Left ventricle myocardium superior (tissue), 1 donor: ENCODE results near the gene TWIST2. TPM values are rescaled to one million over a fixed set of nuclear protein-coding genes. Genes with fewer than 3 reads are reported as not detected.

ENCODE experiments used
- ATAC-seq: fragments of 200-7000 bp; cut with Tn5 transposase; one replicate; pipeline ENCODE4 v1.9.1; 2020; ENCODE audit warnings: mild to moderate bottlenecking, moderate library complexity
- DNase-seq: peaks from one replicate; pipeline ENCODE4 v3.0.0-alpha.2; 2020
- intact Hi-C: fragments of 100-400 bp; cut with micrococcal nuclease; formaldehyde crosslinking; loops from one replicate; pipeline ENCODE4 v1.11.0; 2022
- total RNA-seq: library from RNA; stranded (reverse); fragmentation: NEBNext Ultra II Directional; extraction: Animal tissue kit (Norgen Biotek cat#: 25700); gene quantifications from one replicate; pipeline ENCODE4 v1.2.1, GENCODE V29; 2021
- donor health status: DM: no; HTN: yes; CAD: no; lungs with severe emphysema.

TWIST2 gene
- total RNA-seq, 1 donor from 2014 or later, result 2.6 TPM

DNA sequence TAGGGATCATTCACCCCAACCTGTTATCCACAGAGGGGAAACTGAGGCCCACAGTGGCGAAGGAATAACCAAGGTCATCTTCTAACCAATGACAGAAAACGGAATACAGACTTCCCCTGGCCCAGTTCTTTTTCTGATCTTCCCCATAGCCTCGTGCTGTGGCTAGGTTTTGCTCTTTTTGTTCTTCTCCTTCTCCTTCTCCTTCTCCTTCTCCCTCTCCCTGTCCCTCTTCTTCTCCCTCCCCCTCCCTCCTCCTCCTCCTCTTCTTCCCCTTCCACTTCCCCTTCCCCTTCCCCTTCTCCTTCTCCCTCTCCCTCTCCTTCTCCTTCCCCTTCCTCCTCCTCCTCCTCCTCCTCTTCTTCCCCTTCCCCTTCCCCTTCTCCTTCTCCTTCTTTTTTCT lies 12.9 kb upstream of the TWIST2 start:
- intact Hi-C loops, result no loop called here

DNA sequence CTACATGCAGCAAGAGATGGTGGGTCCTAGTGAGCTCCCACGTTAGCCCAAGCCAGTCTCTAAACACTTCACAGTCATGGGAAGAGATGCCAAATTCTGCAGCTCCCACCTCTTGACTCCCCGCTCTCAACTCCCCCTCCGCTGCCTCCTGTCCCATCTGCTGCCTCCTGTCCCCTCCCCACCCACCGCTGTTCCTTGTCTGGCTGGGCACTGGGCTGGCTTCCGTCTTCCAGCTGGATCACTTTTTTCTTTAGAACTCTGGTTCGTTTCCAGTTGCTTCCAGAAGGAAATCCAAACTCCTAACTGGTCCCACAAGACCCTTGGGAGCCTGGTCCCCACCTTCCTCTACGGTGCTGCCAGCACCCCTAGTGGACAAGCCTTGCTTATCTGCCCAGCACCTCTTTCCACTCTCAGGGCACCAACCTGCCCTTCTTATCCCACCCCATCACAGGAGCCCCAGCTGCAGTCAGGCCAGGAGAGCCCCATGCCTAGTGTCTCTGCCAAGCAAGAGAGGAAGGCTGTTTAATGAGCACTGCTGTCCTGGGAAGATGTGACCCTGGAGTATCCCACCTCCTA lies 12.1 kb upstream of the TWIST2 start:
- intact Hi-C loops, result no loop called here
- ATAC-seq (no peak), DNase-seq (no peak)

More for the DNA sequence above, 12.9 kb upstream of the TWIST2 start:
- ATAC-seq, result no peak
- no peak for DNase-seq

- DNase-seq (no peak), ATAC-seq (no peak)
- intact Hi-C loops, result no loop called here
Measured at GRCh38 chr2:238838786-238839327, 9.0 kb upstream of the TWIST2 start.

DNA sequence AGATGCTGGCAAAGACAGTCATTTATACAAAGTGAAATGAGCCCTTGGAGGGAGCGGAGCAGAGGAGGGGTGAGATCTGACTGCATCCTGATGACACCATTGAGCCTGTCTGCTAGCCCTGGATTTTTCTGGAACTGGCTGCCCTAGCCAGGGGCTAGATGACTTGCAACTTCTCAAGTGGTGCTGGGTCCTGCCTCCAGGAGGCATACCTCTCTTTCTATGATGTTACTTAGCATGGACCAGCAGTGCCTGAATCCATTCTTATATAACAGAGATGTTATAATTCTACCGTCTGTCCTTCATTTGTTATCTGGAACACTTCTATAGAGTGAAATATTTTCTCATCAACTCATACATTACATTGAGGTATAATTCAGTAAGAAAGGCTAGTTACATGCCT lies 8.5 kb upstream of the TWIST2 start:
- ATAC-seq, result no peak
- intact Hi-C loops, result no loop called here
- no peak for DNase-seq

GRCh38 chr2:238841542-238842164 lies 6.2 kb upstream of the TWIST2 start:
- ATAC-seq, result no peak
- no peak for DNase-seq
- intact Hi-C loops, result no loop called here

DNA sequence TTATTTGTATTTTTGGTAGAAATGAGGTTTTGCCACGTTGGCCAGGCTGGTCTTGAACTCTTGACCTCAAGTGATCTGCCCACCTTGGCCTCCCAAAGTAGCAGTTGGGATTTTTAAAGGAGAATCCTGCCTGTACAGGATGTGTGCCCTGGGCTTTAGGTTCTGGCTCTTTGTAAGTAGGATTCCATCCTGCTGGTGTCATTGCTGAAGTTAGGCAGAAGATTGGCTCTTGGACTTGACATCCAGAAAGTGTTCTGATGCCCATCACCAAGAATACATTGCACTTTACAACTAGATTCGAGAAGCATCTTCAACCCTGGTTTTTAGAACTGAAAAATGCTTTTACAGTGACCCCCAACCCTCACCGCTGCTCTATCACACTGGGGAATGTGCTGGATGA lies 4.4 kb upstream of the TWIST2 start:
- intact Hi-C loops, result no loop called here
- ATAC-seq (no peak), DNase-seq (no peak)

GRCh38 chr2:238845583-238846377 lies 2.1 kb upstream of the TWIST2 start:
- DNase-seq (no peak), ATAC-seq (no peak)
- intact Hi-C loops, result no loop called here

DNA sequence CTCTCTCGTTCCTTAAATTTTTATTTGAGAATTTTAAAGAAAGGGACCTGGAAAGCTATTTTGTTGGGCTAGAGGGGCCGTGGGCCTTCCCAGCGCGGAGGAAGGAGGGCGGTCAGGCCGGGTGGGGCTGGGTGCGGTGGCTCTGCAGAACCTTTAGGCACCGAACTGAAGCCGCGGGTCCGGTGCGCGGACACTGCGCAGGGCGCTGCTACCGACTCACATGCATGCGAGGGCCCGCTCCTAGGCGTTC lies 1.6 kb upstream of the TWIST2 start:
- ATAC-seq, result peak; percentile 30
- DNase-seq, result no peak
- intact Hi-C loops, result no loop called here

DNA sequence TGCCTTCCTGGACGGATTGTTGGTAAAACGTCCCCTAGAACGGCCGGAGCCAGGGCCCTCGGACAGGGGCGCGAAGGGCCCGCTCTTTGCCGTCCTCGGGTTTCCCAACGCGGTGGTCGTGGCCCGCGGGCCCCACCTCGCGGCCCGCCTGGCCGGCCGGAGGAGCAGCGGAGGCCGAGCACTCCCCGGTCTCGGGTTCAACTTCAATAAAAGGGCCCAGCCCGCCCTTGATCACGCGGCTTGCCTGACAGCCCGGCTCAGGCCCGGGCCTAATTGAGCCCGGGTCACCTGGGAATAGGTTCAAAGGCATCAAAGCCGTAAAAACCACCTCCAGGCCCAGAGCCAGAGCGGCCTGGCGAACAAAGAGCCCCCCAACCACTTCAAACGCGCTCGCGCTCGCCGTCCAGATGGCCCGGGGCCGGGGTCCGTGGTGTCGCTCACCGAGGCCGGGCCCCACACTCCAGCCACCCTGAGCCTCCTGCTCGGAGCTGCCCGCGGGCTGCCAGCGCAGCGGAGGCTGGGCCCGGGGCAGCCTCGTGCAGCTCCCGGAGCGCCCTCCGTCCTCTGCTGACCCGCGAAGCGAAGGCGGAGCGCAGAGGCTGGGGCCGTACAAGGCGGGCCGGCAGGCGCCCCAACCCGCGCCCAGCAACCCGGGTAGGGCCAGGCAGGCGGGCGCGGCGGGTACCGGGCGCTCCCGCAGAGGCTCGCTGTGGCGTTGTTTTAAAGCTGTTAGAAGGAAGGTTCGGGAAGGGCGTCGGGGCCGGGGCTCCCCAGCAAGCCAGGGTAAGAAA lies 1.1 kb upstream of the TWIST2 start:
- DNase-seq (peak; percentile 53), ATAC-seq (peak; percentile 81)
- intact Hi-C loops, result no loop called here

DNA sequence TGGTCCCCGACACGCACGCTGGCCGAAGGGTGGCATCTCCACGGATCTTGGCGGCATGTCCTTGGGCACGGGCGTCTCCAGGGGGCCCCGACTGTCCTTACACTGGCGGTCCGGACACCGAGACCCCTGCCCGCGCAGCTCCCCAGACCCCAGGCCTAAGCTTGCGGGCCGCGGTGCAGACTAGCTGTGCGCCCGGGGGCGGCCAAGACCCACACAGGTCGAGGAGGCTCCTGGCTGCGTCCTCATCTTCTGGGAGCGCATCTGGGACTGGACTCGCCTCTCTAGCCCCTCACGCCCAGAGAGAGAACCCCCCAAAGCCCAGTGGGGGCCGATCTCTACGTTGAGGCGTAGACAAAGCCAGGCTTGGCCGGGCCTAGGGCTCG lies 475 bp upstream of the TWIST2 start:
- intact Hi-C loops, result no loop called here
- DNase-seq, result no peak
- peak; percentile 16 for ATAC-seq

DNA sequence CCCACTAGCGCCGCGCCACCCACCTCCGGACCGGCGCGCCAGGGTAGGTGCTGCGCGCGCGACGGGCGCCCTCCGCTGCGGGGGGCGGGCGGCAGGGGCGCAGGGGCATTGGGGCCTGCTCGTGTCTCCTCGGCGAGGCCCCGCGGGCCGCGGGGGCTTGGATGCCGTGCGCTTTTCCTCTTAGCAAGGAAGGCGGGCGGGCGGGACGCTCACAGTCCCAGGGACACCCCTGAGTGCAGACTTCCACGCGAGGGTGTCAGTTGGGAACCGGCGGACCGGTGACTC lies 748 bp downstream of the TWIST2 start:
- ATAC-seq, result no peak
- DNase-seq, result no peak
- intact Hi-C loops, result no loop called here

- no peak for ATAC-seq
Measured at GRCh38 chr2:238848976-238849853, 1.3 kb downstream of the TWIST2 start.

GRCh38 chr2:238850091-238850490 lies 2.2 kb downstream of the TWIST2 start:
- ATAC-seq (no peak), DNase-seq (no peak)
- intact Hi-C loops, result no loop called here

More at GRCh38 chr2:238848976-238849853, 1.3 kb downstream of the TWIST2 start:
- DNase-seq, result no peak
- intact Hi-C loops, result no loop called here

- no peak for ATAC-seq
- no peak for DNase-seq
- intact Hi-C loops, result no loop called here
Measured at GRCh38 chr2:238851026-238851425, 3.1 kb downstream of the TWIST2 start.

DNA sequence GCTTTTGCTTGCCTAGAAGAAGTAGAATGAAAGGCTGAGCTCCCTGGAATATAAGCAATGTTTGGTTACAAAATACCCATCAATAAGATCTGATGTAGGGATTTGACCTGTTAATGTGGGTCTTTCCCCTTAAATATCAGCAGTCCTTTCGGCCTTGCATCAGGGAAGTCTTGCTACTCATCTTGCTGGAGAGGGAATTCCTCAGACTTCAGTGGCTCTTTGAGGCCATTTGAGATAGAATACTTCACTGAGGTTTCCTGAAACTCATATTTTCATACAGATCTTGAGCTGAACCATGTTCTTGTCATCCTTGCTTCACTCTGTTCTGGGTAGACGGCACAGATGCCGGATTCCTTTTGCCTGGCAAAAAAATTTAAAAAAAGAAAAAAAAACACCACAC lies 3.9 kb downstream of the TWIST2 start:
- DNase-seq (no peak), ATAC-seq (no peak)
- intact Hi-C loops, result no loop called here

DNA sequence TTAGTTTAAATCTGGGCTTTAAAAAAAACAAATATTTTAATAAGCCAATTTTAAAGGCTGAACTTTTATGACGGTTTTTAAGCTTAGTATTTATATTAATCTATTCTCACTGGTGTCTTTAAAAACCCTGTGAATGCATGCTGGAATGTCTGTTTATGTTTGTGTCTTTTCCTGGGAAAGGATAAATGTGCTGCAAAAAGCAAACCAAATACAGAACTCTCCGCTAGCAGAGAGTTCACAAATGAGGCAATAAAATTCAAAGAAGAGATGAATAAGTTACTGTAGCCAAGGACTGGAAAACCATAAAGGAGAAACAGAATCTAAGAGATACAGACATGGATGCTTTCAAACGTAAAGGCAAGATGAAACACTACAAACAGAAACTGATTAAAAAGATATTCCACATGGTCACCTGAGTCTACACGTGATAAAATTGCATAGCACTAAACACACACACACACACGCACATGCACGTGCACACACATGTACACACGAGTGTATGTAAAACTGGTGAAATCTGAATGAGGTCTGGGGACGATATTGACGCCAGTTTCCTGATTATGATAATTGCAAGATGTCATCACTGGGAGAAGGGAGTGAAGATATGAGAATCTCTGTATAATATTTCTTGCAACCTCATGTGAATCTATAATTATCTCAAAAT lies 4.5 kb downstream of the TWIST2 start:
- ATAC-seq (no peak), DNase-seq (no peak)
- intact Hi-C loops, result no loop called here

GRCh38 chr2:238853218-238853617 lies 5.3 kb downstream of the TWIST2 start:
- intact Hi-C loops, result no loop called here
- no peak for DNase-seq

DNA sequence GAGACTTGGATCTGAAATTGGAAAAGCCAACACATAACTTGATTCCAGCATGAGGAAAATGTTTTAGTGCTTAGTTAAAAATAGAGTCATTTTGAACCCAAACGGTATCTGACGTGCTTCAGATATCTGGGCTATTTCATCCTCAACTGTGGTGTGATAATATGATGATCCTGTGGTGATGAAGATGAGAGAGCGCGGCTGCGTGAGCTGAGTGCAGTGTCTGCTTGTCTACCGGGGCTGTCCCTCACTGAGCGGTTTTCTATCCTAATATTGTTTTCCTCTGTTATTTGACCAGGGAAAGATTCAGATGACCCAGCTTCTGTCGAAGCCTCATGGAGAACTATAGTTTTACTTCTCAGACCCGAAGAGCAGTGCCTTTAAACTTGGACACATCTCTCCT lies 5.8 kb downstream of the TWIST2 start:
- no peak for DNase-seq
- intact Hi-C loops, result no loop called here
- no peak for ATAC-seq

More at GRCh38 chr2:238853218-238853617, 5.3 kb downstream of the TWIST2 start:
- ATAC-seq, result no peak

DNA sequence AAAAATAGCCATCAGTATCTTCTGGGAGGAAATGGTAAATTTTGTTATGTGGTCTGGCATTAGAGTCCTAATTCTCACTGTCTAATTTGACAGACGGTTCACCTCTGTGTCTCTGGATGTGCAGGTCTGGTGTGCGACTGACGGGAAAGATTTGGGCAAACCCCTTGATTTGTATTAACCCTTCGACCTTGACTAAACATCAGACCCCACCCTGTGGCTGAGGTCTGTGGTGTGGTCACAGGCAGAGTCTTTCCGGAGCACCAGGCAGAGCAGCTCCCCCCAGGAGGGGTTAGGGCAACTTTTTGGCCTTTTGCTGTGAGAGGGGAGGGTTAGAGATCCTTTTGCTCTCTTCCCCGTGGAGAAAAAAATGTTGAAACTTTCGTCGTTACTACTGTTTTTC lies 6.4 kb downstream of the TWIST2 start:
- DNase-seq (no peak), ATAC-seq (no peak)
- intact Hi-C loops, result no loop called here
